GM19240 (cell line): ENCODE data around the gene LCNL1.

ENCODE experiments used
- DNase-seq: peaks from one replicate; pipeline ENCODE4 v3.0.0; 2011; ENCODE audit warnings: low spot score; ENCODE audit not compliant: insufficient read length

Gene LCNL1

GRCh38 chr9:136973618-136974617 is 8.9 kb upstream of the LCNL1 start:
- no peak for DNase-seq

DNA sequence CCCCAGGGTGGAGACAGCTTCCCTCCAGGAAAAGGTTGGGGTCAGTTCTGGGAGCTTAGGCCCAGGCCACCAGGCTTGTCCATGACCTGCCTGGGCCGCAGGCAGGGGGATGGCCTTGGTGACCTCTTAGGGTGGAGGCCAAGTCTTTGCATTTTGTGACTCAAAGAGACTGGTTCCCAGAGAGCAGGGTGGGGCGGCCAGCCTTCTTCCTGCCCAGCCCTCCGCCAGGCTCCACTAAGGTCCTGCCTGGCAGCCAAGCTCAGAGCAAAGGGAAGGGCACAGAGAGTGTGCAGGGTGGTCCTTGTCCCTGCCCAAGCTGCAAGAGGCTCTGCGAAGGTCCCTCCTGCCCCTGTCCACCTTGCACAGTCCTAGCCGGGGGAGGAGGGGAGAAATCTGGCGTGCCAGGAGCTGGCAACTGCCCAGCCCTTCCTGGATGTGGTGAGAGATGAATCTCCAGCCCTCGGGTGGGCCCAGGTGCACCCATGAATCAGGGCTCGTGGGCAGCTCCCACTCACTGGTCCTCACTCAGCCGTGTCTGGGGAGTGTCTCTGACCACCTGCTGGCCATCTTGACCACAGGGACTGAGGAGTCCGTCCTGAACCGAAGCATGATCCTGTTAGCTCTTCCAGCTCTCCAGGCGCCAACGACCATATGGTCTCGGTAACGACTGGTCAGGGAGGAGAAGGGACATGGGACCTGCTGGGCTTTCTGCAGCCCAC is 7.8 kb upstream of the LCNL1 start:
- DNase-seq = no peak

DNA sequence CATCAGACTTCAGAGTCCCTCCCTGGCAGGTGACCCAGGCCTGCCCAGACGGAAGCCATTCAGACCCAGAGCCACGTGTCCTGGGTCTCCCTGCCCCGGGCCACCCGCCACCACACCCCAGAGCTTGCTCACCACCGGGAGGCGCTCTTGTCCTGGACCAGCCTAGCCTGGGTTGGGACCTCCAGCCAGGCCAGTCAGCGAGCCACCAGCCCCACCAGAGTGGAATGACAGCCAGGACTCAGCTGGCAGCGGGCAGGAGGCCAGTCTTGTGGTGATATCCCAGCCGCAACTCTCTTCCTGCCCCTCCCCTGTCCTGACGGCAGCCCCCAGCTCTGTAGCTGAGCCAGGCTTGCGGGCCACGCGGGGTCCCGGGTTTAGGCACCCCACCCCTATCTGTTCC is 7.1 kb upstream of the LCNL1 start:
- no peak for DNase-seq

GRCh38 chr9:136977223-136977622 is 5.6 kb upstream of the LCNL1 start, which contains the start of gene PTGDS:
Gene PTGDS (plus strand): TSS chr9:136977504. CDS start chr9:136977579, 75 bp downstream.
- DNase-seq = no peak

DNA sequence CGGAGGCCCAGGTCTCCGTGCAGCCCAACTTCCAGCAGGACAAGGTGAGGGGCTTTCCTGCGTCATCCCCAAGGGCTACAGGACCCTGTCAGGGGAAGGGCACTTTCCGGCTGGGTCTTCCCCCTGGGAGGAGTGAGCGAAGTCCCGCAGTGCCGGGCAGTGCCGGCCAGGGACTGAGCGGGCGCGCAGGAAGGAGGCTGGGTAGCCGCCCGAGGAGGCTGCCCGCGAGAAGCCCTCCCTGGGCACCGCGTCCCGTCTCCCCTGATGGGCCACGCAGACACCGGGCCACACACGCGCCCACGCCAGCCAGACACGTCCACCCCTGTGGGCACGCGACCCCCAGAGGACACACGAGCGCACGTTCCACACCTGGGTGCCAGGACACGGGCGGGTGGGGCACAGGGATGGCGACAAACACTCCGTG is 5.1 kb upstream of the LCNL1 start:
- DNase-seq = no peak

GRCh38 chr9:136978073-136978864 is 4.5 kb upstream of the LCNL1 start:
- DNase-seq = no peak

GRCh38 chr9:136978865-136979544 is 3.8 kb upstream of the LCNL1 start:
- DNase-seq = no peak

GRCh38 chr9:136979769-136980587 is 2.8 kb upstream of the LCNL1 start:
- no peak for DNase-seq

GRCh38 chr9:136980669-136981478 is 1.9 kb upstream of the LCNL1 start:
- no peak for DNase-seq

DNA sequence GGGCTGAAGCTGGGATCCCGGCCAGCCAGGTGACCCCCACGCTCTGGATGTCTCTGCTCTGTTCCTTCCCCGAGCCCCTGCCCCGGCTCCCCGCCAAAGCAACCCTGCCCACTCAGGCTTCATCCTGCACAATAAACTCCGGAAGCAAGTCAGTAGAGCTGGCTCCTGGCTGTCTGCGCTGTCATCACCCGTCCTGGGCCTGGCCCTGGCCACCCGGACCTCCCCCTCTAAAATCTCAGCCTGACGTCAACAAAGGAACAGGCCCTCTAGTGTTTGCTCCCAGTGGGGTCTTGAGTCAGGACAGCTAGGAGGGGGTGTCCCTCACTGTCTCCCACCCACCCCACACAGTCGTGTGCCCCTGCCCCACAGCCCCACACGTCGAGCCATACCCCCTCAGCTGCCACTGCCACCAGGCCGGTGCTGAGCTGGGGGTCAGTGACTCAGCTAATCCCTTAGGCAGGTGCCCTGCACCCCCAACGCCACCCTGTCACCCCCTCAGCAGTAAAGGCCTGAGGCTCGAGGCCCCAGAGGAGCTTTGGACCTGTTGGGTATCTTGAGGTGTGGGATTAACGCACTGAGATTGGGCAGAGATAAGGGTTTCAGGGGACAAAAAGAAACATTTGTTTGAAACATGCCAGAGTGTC is 1.1 kb upstream of the LCNL1 start:
- no peak for DNase-seq

DNA sequence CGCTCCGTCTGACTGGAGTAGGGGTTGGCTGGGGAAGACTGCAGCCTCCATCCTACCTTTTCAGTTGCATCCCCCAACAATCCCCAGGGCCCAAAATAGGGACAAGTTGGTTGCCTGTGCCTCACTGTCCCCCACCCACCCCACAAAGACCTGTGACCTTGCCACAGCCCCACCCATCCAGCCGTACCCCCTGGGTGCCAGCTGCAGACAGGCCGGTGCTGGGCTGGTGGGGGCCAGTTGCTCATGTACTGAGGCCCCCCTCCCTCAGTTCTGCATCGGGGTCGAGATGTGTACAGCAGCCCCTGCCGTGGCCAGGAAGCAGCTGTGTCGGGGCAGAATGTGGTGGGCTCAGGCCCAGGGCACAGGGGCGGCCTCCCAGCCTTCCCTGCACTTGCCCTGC is 374 bp downstream of the LCNL1 start:
- DNase-seq = no peak

DNA sequence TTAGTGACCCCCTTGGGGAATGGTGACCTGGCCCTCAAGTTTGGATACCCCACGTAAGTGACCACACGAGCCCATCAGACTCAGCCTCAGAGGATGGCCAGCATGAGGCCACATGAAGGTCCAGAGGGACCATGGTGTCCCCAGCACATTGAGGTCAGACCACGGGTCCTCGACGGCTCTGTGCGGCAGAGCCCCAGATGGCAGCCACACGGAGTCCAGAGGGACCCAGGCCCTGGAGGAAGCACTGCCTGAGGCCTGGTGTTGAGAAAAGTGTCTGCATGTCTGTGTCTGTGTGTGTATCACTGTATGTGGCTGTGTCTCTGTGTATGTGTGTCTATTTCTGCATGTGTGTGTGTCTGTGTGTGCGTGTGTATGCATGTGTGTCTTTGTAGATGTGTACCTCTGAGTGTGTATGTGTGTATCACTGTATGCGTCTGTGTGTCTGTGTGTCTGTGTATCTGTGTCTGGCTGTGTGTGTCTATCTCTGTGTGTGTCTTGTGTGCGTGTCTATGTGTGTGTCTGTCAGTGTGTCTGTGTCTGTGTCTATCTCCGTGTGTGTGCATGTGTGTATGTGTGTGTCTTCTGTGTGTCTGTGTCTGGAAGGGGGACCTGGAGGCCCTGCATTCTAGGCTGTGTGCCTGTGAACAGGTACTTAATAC is 992 bp downstream of the LCNL1 start:
- no peak for DNase-seq

DNA sequence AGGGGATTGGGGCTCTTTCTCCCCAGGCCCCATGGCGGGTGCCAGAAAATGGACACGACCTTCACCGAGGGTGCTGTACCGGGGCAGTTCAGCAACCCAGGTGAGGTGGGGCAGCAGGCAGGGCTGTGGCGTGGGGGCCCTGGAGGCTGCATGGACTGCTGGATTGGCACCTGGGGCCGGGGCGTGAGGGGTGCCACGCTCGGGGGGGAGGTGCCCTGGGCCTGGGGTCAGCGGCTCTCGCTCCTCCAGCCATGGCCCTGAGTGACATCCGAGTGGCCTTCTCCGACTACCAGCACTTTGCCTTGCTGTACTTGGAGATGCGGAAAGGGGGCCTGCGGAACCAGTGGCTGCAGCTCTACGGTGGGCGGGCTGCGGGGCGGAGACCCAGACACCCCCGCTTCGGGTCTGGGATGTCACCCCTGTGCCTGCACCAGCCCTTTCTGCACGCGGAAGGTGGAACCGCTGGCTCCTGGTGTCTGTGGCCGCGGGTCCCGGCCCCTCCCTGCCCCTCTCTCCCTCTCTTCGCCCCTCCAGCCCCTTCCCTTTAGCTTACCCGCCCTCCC is 1.8 kb downstream of the LCNL1 start:
- DNase-seq = no peak

- DNase-seq = no peak
Measured at GRCh38 chr9:136985027-136985602, 2.3 kb downstream of the LCNL1 start.

GRCh38 chr9:136985853-136986252 is 3.1 kb downstream of the LCNL1 start:
- no peak for DNase-seq

DNA sequence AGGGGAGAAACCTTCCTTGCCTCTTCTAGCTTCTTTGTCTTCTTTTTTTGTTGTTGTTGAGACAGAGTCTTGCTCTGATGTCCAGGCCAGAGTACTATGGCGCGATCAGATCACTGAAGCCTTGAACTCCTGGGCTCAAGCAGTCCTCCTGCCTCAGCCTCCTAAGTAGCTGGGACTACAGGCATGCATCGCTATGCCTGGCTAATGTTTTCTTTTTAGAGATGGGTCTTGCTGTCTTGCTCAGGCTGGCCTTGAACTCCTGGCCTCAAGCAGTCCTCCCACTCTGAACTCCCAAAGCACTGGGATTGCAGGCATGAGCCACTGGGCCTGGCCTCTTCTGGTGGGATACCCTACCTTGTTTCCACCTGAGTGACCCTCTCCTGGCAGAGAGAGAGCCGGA is 6.1 kb downstream of the LCNL1 start:
- no peak for DNase-seq

- DNase-seq = no peak
Measured at GRCh38 chr9:136990242-136990911, 7.6 kb downstream of the LCNL1 start.
